NCI-H524 treated with DMSO at 0.1 percent for 48 hours (cell line): ENCODE measurements around the gene OSBPL10.

Source experiments
- DNase-seq: peaks from one replicate; lab custom pipeline; 2025; lab: John Stamatoyannopoulos, UW

The OSBPL10 gene

GRCh38 chr3:31772272-31772671 lies 208.8 kb downstream of the OSBPL10 start:
- DNase-seq = no peak

- DNase-seq = no peak
Measured at GRCh38 chr3:31770822-31771326, 210.2 kb downstream of the OSBPL10 start.

GRCh38 chr3:31768479-31769125 lies 212.5 kb downstream of the OSBPL10 start:
- no peak for DNase-seq

- DNase-seq = no peak
Measured at GRCh38 chr3:31767920-31768319, 213.1 kb downstream of the OSBPL10 start.

- no peak for DNase-seq
Measured at GRCh38 chr3:31766669-31767068, 214.4 kb downstream of the OSBPL10 start.

- DNase-seq = no peak
Measured at GRCh38 chr3:31765871-31766270, 215.2 kb downstream of the OSBPL10 start.

- DNase-seq = no peak
Measured at GRCh38 chr3:31763731-31764130, 217.3 kb downstream of the OSBPL10 start.

- DNase-seq = no peak
Measured at GRCh38 chr3:31762888-31763351, 218.1 kb downstream of the OSBPL10 start.

GRCh38 chr3:31762097-31762764 lies 218.8 kb downstream of the OSBPL10 start:
- no peak for DNase-seq

GRCh38 chr3:31760654-31761053 lies 220.4 kb downstream of the OSBPL10 start:
- no peak for DNase-seq

GRCh38 chr3:31758322-31758965 lies 222.6 kb downstream of the OSBPL10 start:
- no peak for DNase-seq

GRCh38 chr3:31755926-31756658 lies 225.0 kb downstream of the OSBPL10 start:
- no peak for DNase-seq

GRCh38 chr3:31754575-31755278 lies 226.3 kb downstream of the OSBPL10 start:
- DNase-seq = no peak

GRCh38 chr3:31753050-31753425 lies 228.0 kb downstream of the OSBPL10 start:
- no peak for DNase-seq

GRCh38 chr3:31752305-31753049 lies 228.6 kb downstream of the OSBPL10 start:
- DNase-seq = no peak

GRCh38 chr3:31750341-31750740 lies 230.7 kb downstream of the OSBPL10 start:
- no peak for DNase-seq

- no peak for DNase-seq
Measured at GRCh38 chr3:31748933-31749295, 232.1 kb downstream of the OSBPL10 start.

- no peak for DNase-seq
Measured at GRCh38 chr3:31748281-31748932, 232.7 kb downstream of the OSBPL10 start.

GRCh38 chr3:31747785-31748184 lies 233.3 kb downstream of the OSBPL10 start:
- no peak for DNase-seq

- no peak for DNase-seq
Measured at GRCh38 chr3:31744913-31745312, 236.1 kb downstream of the OSBPL10 start.
